GM21367 (cell line): ENCODE data around the gene SPOCK1.

Experiments
- ATAC-seq: cut with Tn5 transposase; IDR thresholded peaks from one replicate; pipeline ENCODE4 v1.9.1; 2021; ENCODE audit not compliant: unreplicated experiment

The SPOCK1 gene

DNA sequence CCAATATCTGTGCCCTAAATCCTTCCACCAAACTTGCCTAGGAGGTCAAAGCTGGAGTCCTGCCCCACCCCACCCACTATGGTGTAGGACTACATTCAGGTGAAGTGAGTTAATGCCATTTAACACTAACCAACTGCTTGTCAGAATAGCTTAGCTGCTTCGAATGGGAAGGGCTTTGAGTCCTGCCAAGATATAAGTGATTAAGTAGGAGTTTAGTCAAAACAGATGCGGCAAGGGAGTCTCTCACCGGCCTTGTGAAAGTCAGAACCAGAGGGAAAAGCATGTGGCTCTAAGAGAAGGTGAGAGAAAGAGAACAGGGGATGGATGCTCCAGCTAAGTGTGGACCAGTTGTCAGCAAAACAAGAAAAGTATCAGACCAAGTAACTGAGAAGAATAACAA, 132.6 kb downstream of the SPOCK1 start:
- ATAC-seq, result no peak

DNA sequence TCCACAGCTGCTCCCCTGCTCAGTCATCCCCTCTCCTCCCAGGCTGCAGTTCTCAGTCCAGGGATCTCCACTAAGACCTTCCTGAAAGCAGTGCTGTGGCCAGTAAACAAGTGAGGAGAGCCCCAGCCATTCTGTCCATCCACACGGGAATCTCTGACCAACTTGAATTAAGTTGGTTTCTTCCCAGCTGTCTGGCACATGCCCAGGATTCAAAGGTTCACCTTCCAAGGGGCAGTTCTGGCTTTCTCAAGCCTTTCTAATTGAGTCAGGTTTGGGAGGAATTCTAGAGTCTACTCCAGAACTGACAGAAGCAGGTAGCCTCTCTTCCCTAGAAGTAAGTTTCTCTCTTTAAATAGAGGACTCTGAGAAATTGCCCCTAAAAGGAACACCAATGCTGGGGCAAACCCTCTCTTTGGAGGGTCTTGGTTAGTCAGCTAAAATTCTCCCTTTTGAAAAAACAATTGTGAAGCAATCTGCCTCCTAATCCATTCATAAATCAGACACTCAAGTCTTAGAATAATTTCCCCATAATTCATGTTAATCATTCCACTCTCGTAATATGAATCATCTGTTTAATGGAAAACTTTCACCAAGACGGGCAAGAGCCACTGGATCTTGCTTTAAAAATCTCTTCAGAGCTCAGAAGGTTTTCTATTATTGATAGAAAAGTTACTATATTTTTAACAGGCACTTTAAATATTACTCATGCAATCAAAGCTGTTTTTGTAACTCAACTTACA, 133.8 kb downstream of the SPOCK1 start:
- ATAC-seq, result no peak

DNA sequence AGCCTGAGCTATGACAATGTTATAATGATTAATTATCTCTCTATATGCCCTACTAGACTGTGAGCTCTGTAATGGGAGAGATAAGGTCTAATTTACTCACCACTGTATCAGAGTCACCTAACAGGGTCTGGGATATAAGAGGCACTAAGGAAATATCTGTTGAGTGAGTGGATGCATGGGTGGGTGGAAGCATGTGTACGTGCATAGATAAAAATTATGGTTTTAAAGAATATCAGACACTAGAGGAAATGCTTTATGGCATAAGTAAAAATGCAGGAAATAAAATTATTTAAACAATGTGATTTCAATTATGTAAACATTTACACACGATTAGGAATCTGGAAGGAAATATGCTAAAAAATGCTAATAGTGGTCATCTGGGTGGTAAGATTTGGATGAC, 137.8 kb downstream of the SPOCK1 start:
- no peak for ATAC-seq

DNA sequence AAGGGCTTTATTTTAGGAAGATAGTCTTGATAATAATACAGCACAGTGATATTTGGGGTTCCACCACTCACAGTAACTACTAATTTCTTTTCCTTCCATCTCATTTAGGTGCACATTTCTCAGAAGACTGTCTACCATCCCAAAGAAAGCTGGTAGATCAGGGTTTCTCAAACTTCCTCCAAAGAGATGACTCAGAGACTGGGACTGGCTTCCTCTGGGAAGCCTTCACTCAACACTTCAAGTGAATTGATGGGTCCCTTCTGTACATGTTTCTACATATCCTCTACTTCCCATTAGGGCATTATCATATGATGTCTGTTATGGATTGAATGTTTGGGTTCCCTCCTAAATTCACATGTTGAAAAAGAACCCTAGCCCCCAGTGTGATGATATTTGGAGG, 138.5 kb downstream of the SPOCK1 start:
- no peak for ATAC-seq

DNA sequence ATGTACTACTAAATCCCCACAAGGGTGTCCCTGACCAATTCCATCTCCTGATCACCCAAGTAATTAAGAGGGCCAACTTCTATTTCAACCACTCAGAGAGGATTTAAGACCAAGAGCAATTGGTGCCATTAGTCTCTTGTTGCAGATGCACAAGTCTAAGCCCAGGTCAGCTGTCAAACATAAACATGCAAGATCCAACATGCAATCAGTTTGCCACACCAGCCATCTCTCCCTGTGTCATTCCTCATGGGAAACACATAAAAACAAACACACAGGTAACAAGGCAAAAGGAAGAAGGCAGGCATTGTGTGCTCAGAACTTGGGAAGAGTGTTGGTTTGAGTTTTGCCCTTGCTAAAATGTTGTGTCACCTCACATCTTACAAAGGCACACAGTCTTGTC, 139.2 kb downstream of the SPOCK1 start:
- ATAC-seq, result no peak

DNA sequence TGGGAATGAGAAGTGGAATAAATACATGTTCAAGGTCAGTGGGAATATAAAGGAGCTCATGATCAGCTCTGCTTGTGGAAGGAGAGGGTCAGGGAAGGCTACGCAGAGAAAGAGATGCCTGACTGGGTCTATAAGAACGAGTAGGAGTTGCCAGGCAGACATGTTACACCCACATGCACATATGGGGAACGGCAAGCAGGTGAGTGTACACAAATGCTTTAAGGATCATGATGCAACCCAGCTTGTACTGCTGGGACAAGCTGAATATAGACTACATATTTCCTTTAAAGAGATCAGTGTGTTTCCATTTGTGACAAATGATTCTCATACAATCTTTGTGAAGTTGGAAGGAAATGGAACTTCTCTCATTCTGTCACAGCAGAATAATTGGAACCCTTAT, 141.7 kb downstream of the SPOCK1 start:
- no peak for ATAC-seq

DNA sequence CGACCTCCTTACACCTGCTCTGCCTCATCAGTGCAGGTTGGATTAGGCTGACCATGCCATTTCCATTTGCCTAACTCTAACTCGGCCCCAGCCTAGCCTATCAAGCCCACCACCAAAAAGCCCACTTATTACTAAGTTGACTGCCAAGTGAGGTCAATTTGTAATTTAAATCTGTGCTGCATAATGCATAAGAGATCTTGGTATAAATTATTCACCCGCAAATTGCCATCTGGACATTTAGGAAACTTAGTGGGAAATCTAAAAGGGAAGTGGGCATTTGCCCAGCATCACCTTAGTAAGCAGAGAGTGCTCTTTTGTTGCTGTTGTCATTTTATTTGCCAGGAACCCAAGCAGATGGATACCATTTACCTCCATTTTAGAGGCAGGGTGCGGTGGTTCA, 143.0 kb downstream of the SPOCK1 start:
- ATAC-seq, result no peak

DNA sequence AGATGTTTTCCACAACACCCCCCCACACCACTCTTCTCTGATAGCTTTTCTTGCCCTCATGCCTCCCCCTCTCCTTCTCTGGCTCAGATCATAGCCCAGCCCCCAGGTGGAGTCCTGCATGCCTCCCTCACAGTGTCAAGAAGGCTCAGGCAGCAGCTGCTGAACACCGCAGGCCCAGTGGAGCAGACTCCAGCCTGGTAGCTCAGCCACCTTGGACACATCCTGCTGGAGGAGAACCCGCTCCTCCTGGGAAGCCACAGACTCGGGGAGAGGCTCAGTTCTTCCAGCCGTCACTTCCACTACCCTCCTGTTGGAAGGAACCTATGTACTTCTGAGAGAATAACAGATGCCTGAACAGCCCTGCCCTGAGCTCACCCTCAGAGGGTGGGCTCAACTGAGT, 143.4 kb downstream of the SPOCK1 start:
- no peak for ATAC-seq

DNA sequence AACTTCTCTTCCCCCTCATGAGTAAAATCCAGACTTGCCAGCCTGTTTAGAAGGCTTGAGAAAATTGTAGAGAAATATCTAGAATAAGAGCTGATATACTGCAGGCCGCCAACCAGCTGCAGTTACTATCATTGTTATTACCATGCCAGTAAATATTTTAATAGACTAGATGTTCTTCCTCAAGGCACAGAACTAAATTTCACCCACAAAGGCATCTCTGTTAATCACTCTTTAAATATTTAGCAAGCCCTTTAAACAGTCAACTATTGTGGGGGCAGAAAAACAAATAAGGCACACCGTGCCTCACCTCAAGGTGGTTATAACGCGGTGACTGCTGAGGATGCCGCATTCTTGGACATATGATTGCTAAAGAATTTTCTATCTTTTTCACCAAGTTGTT, 147.0 kb downstream of the SPOCK1 start:
- ATAC-seq, result no peak

DNA sequence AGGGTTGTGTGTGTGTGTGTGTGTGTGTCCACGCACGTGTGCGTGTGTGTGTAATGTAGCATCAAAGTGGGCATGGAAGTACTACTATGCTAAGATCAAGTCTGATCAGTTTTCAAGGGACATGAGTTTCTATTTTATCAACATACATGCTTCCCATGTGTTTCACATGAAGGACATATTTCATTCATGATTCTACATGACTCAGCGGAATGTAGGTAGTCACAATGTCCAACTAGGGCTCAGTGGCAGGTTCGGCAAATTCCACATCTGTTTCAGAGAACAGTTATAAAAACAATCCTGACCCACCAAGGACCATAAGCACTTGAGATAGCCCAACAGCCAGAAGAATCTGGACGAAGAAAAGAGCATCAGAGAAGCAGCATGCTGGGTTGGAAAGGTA, 148.3 kb downstream of the SPOCK1 start:
- ATAC-seq, result no peak

DNA sequence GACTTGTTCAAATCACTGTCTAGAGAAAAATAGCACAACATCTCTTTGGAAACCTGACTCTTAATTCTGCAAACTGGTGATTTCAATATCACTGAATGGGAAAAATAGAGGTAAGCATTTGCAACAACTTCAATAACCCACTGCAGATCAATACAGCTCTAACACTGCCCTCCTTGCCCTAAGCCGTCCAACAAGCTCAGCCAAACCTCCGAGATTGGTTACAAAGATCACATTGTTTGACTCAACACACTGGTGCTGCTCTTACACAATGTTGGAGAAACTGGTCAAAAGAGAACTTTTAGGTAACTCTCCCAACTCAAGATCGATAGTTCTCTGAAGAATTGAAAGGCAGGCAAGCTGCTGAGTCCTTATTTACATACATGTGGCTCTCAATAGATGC, 150.4 kb downstream of the SPOCK1 start:
- ATAC-seq, result no peak

DNA sequence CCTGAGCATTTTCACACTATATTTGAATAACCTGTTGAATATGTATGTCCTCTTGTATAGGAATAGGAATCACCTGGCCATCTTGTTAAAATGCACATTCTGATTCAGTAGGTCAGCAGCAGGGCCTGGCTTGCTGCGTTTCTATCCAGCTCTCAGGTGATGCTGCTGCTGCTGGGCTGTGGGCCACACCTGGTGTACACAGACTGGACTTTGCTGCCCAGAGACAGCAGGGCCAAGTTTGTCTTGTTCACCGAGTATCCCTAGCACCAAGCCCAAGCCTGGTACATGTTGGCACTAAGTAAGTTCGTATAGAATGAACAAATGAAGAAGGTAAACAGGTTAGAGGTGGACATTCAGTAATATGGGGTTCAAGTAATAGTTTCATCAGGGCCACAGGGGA, 151.3 kb downstream of the SPOCK1 start:
- ATAC-seq, result no peak

DNA sequence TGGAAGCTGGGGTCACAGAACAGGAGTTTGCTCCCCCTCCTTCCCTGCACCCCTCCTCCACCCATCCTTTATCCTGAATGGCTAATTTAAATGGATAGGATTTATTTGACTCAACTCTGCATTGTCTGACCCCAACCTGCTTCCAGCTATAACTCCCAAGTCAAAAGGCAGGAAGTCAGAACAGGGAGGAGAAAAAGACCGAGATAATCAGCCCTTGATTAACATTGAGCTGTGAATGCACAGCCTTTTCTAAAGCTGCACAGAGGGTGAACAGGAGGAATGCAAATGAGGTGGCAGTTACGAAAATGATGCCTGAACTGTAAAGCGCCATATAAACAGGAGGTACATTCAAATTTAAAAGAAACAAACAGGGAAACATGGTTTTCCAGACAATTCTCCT, 152.8 kb downstream of the SPOCK1 start:
- ATAC-seq, result no peak

DNA sequence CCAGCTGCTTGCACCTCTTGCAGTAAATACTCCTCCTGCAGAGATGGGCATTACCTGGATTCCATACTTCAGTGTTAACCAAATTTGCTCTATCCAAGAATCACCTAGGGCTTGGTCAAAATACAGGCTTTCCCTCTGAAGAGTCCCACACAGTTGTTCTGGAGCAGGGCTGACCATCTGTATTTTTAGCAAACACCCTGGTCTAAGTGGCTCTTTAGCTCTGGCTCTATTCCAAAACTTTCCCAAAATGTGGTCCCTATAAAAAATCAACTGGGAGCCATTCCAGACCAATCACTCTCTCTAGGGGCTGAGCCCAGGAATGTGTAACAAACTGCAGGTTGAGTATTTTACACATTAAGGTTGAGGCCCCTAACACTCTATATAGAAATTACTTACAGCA, 153.7 kb downstream of the SPOCK1 start:
- no peak for ATAC-seq

DNA sequence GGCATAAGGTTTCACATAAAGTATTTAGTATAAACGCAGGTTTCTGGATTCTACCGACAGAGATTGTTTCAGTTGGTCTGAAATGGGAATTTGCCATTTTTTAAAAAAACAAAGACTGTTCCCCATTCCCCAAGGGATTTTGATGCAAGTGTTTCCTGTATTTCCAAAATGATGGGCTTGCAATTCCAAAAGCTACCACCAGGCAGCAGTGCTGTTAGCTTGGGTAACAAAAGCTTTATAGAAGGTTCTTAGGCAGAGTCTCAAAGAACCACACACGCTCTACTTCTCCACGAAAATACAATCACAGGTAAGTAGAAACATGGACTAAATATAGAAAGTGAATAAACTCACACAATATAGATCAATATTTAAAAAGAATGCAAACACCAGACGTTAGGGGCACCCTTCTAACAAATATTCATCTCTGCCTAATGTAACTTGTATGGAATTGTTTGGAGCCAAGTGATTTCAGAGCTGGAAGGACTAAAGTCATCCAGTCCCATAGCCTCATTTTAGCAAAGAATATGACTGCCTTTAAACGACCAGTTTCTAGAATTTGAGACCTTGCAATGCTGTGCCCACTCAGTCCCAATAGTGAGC, 154.3 kb downstream of the SPOCK1 start:
- no peak for ATAC-seq

DNA sequence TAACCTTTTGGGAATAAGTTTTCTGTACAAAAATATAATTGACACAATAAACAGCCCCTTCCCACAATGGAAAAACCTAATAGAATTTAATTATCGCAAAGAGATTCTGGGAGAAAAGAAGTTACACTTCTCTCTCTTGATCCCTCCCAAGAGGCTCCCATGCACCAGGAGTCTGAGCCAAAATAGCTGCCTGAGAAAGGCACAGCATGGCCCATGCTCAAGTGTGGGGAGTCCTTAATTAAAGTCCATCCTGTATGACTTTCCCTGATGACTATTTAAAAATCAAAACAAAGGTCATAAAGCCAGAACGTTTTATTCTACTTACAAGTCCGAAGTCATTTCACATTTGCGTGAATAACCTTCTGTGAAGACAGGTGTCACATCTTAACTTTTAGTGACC, 155.1 kb downstream of the SPOCK1 start:
- no peak for ATAC-seq

DNA sequence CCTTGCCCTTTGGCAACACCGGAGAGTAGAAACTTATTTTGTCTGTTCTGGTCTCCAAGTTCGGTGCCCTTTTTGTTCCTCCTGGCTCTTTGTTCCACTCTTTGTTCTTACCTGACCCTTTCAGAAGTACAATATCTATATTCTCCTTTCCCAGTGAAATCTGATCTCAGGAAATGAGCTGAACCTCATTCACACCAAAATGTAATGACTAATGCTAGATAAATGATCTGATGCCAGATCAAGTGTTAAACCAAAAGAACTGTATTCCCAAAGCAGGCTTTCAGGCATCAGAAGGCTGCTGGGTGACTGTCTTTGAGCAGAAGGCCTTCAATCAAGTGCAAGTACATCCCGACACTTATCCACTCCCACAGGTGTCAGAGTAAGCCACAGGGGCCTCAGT, 156.4 kb downstream of the SPOCK1 start:
- no peak for ATAC-seq

DNA sequence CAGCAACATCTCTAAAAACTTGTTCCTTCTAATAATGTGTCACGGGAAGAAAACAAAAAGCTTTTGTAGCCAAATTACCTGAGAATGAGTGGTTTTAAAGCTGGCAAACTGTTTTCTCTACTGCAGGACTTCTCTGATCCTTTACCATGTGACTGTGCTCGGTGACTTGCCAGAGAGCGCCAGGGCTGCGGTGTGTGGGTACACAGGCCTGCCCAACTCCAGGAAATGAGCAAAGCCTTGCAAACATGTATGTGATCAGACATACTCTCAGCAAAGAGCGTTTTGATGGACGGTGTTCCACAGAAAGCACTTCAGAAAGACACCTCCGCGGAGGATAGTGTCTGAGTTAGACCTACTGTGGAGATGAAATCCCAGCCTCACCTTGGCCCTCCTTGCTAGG, 157.3 kb downstream of the SPOCK1 start:
- no peak for ATAC-seq

DNA sequence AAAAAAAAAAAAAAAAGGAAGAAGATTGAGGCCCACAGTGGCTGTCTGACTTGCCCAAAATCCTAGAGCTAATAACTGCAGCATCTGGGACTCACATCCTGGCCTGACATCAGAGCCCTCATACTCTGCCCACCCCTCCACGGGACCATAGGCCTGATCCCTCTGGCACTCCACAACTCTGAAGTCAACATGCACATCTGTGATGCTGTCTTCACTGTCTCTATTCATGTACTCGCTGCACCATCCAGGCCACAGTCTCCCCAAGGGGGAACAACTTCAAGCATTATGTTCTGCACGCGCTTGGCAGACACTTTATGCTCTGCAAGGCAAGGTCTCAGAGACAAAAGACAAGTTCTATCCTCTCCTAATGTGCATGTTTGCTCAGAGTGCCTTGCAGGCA, 158.2 kb downstream of the SPOCK1 start:
- no peak for ATAC-seq

DNA sequence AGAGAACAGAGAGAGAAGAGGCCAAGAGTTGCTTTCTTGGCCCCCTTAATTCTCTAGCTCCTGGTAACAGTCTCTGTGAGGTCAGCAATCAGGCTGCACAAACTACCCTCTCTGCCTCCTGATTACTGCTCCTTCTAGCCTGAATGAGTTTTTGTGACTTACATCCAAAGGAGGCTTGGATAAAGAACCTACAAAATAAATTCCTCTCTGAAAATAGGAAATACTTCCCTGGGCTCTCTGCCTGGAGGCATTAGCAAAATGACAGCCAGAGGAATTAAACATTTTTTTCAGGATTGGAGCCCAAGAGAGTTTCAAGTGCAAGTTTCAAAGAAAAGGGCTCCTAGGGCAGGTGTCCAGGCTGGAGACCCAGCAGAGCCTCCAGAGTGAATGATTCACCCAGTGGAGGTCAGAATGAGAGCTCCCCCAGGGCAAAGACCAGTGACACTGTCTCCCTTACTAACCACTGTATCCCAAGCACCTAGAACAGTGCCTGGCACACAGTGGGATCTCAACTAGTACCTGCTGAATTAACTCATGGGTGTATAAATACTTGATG, 162.5 kb downstream of the SPOCK1 start:
- no peak for ATAC-seq

DNA sequence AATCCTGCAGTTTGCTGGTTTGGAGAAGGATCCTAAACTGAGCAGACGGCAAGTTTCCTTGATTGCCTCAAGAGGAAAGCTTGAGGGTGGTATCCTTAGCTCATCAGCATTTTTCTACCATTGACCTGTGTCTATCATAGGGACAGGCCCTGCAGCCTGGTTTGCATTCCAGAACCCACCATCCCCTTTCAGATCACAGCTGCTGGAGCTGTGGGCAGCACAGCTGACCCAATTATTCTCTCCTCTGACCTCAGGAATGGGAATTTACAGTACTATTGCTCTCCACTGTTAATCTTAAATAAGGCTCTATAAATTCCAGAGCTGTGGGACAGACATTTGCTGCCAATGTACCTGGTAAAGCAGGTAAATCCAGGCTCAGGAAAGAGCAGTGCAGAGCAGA, 163.0 kb downstream of the SPOCK1 start:
- ATAC-seq, result no peak

DNA sequence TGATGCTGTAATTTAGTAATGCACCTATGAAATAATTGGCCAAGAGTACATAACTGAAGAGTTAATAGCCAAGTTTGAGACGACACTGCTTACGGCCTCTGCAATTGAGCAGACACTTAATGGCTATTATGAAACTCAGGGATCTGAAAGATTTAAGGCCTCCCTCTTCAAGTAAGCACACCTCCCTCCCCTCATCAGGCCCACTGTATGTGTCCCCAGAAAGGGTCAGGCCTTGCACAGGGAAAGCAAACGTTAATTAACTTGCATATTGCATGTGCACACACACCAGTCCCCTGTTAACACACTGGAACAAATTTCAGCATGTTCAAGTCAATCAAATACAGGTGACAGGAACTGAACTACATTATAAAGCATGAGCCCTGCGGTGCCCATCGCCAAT, 163.6 kb downstream of the SPOCK1 start:
- no peak for ATAC-seq

DNA sequence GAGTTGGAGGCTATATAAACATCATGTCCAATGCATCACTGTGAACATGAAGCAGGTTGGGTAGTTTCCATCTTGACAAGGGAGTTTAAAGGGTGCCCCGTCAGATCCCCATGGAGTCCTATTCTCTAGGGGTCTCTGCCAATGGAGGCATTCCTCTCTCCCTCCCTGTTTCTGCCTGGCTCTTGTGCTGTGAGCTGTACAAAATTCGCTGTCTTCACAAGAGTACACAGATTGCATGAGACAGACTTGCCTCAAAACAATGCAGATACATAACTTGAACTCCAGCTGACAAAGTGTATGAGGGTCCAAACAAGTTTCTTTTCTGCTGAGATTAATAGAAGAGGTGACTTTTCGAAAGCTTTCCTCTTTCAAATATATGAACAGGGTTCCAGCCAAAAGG, 165.2 kb downstream of the SPOCK1 start:
- ATAC-seq, result no peak
